ENCODE data around the gene LRMDA.

The LRMDA gene

GRCh38 chr10:76074659-76075058 is 643.2 kb downstream of the LRMDA start:
- DNase-seq, result no peak

GRCh38 chr10:76080451-76080850 is 649.0 kb downstream of the LRMDA start:
- DNase-seq, result no peak

DNA sequence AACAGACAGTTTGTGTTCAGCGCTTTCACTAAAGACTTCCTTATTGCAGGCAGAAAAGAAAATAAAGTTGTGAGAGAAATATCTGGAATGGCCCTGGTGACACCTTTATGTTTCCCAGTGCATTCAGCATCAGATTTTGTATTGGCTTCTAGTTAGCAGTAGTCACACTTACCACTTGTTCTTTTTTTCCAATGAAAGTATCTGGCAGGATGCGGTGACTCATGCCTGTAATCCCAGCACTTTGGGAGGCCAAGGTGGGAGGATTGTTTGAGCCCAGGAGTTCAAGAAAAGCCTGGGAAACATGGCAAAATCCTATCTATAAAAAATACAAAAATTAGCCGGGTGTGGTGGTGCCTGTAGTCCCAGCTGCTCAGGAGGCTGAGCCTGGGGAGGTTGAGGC is 649.6 kb downstream of the LRMDA start:
- DNase-seq, result no peak

GRCh38 chr10:76082232-76082631 is 650.8 kb downstream of the LRMDA start:
- DNase-seq, result no peak

GRCh38 chr10:76082956-76083355 is 651.5 kb downstream of the LRMDA start:
- DNase-seq, result no peak

- DNase-seq, result no peak
Observed at GRCh38 chr10:76085002-76085816, 653.8 kb downstream of the LRMDA start.

DNA sequence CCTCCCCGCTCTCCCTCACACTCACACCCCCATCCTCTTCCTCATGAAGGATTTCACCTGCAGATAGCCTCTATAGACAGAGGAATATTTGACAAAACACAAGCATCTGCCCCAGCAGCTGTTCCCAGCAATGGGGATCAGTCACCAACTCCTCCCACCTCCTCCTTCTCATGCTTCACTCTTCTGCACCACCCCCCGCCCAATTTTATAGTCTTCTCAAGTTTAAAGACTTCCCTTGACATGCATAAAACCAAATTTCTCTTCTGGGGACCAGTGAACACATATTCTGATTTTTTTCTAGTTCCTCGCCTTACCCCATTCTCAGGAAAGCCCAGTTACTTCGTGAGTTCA is 654.4 kb downstream of the LRMDA start:
- no peak for DNase-seq

DNA sequence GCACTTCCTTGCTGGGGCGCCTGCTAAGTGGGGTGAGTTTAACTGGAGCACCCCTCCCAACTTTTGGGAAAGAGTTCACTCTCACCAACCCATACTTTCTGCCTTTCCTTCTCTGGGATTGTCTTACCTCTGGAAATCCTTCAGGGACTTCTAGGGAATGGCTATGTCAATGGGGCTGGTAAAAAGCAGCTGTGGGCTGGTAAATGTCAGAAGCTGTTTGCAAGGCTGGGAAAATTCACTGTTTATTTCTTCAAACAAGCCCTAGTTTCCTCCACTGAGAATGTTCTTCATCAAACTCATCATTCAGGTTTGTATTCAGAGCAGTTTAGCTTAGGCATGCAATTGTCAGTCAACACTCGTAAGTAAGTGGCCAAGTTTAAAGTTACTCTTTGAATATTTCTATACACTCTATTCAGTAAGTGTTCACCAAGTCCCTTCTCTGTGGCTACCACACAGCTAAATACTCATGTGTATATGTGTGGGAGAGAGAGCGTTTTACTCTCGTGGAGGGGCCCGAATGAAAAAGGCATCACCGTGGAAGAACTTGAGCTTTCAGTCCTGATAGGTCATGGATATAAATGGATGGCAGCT is 654.8 kb downstream of the LRMDA start:
- DNase-seq, result no peak

GRCh38 chr10:76086761-76087639 is 655.6 kb downstream of the LRMDA start:
- no peak for DNase-seq

GRCh38 chr10:76088008-76088407 is 656.6 kb downstream of the LRMDA start:
- DNase-seq, result no peak

- DNase-seq, result no peak
Observed at GRCh38 chr10:76088980-76089379, 657.6 kb downstream of the LRMDA start.

GRCh38 chr10:76089556-76090180 is 658.2 kb downstream of the LRMDA start:
- DNase-seq, result no peak

GRCh38 chr10:76091926-76092325 is 660.5 kb downstream of the LRMDA start:
- no peak for DNase-seq

DNA sequence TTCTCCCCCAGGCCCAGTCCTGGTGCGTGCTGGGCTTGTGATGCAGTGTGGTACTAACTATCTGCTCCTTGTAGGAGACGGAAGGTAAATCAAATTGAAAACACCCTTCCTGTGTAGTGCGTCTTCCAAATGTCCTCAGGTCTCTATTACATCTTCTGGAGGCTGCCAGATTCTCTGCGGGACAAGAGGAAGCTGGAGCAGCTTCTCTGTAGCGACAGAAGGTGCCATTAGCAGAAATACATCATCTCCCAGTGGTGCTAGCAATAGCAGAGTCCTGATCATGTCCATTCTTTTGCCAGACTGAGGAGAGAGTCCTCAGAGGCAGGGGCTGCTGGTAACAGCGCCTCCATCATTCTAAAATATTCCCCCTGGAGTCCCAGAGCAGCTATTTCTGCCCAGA is 675.2 kb downstream of the LRMDA start:
- DNase-seq, result no peak

DNA sequence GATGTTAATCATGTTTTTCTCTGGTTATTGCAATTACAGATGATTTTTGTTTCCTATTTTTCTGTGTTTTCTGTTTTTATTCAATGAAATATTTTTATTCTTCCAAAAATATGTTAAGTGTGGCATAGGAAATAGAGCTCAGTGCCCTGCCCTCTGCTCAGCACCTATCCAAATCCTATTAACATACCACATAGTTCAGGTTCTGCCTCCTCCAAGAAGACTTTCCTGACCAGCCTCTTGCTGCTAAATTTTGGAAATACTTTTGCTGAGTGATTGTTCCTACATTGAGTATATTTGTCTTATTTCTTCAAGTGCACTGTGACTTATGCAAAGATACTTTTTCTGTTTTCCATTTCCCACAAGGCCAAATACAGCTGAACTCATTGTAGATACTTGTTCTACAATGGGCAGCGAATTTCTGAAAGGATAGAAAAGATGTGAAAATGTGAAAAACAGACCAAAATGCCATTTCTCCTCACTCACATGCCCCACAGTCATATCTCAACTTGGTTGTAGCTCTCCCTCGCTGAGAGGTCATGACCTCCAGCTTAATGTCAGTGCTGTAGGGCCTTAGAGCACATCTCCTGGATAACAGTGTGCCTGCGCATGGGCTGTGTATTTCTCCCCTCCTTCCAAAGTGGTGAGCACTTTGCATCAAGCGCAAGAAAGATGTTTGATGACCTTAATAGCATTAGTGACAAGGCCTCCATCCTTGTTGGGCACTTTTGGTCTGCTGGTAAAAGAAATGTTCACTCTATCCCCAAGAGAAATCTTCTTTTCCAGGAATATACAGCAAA is 677.3 kb downstream of the LRMDA start:
- no peak for DNase-seq

DNA sequence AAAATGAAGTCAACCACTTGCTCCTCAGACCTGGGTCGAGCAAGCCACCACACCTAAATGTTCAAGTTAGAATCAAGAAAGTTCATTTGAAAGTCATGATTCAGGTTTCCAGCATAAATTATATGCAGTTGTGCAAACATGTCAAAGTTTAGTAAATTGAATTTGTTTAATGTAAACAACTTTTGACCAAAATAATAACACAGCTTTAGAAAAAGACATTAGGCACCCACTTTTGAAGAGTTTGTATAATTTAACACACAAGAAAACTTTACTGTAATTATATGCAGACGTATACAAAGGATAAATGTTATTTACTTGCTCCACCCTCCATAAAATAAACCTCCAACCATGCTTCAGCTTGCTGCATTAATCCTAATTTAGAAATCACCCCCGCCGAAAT is 680.0 kb downstream of the LRMDA start:
- no peak for DNase-seq

DNA sequence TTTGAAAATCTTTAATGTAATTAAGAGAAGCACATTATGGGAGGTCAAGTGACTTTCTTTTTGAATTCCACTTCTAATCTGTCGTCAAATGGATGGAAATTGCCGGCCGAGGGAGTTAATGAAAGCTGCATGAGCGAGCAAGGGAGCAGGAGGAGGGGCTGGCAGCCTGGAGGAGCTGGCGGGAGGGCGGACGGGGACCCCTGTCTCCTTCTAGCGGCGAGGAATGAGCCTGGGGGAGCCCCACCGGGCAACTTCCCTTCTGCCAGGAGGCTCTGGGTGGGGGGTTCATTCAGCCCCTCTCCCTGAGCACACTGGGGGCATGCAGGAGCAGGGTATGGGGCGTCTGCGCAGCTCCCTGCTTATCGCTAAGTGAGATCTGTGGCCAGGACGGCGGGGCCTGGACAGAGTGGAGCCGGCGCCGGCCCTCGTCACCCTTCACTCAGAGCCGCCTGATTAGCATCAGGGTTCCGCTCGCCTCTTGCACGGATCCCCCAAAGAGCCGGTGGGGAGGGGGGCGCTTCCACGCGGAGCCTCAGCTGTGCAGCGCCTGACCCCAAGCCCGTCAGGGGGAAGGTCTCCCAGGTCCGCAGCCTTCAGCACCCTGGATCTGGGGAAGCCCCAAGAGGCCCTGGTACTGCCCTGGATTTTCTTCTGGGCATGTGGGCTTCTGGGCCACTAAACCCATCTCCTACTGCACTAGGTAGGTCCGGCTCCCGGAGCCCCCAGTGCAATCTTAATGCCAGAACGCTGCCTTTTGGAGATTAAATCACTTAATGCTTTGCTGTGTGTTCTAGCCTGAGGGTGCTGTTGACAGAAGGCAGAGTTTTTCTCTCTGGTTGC is 680.8 kb downstream of the LRMDA start:
- no peak for DNase-seq

GRCh38 chr10:76112826-76113150 is 681.4 kb downstream of the LRMDA start:
- no peak for DNase-seq

GRCh38 chr10:76113952-76114351 is 682.5 kb downstream of the LRMDA start:
- DNase-seq, result no peak

DNA sequence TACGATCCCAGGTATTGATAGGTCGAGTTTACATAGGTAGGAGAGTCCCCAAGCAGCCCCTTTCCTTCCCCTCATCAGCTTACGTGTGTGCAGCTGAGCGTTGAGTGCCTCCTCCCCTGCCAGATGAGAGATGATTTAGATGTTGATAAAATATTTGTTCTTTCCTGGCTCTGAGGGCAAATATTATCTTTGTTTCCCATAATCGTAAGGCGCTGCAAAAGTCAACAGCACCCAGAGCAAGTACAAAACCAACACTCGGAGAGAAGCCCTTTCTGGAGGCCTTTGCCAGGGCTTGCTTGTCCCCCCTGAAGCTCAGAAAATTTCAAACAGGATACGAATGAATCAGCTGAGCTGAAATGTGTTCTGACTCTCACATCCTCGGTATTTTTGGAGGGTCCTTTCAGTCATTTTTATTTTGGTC is 683.2 kb downstream of the LRMDA start:
- no peak for DNase-seq

DNA sequence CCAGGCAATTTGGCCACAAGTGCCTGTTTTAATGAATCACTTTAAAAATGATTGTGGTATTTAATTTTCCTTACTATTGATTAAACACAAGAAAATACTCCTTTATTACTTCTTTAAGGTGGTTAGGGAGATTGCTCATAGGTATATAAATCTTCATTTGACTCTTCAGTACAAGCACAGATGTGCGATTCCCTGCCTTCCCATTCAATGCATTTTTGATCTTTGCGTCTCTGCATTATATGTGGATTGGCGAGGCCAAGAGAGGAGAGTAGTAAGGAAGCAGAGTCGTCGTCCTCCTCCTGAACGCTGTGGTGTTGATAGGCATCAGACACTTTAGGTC is 683.7 kb downstream of the LRMDA start:
- no peak for DNase-seq
